Activated T-cell treated with anti-CD3 and anti-CD28 coated beads, Interleukin-2, amount 50 U/mL, for 24 hours (primary cell): ENCODE data around the gene FUCA2.

Source experiments
- DNase-seq: peaks from one replicate; pipeline ENCODE4 v3.0.0-alpha.2; 2020
- H3K27ac Mint-ChIP-seq: 2 replicates; pipeline ENCODE4 v1.8.0; 2020; ENCODE audit warnings: mild to moderate bottlenecking, mixed read lengths
- H3K27me3 Mint-ChIP-seq: 2 replicates; pipeline ENCODE4 v1.8.0; 2020; ENCODE audit warnings: mixed read lengths
- H3K36me3 Mint-ChIP-seq: 2 replicates; pipeline ENCODE4 v1.8.0; 2020; ENCODE audit warnings: low read depth, mixed read lengths
- H3K4me1 Mint-ChIP-seq: 2 replicates; pipeline ENCODE4 v1.8.0; 2020; ENCODE audit warnings: low read depth, mixed read lengths
- H3K4me3 Mint-ChIP-seq: 2 replicates; pipeline ENCODE4 v1.8.0; 2020; ENCODE audit warnings: mild to moderate bottlenecking, moderate library complexity, mixed read lengths
- H3K9me3 Mint-ChIP-seq: 2 replicates; pipeline ENCODE4 v1.8.0; 2020; ENCODE audit warnings: mixed read lengths

Gene FUCA2

DNA sequence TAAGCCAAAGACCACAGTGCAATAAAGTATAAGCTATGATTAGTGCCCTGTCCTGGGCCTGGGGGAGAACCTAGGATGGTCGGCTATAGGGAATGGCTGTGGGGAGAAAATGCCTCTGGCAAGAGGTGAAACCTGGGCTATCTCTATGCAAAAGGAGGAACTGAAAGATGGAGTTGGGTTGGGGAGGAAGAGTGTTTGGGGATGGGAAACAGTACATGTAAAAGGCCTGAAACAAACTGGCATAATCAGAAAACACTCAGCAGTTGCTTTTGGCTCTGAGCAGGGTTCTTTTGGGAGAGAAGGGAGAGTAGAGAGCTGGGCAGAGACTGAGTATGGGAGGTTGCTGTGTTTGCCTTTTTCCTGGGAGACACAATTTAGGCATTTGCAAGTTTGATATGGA lies 31.9 kb upstream of the FUCA2 start:
- Mint-ChIP-seq H3K9me3 (no peaks in the 10 kb centered on the region), H3K27me3 (no peaks in the 10 kb centered on the region), H3K27ac (peak overlapping the region; percentile 48), H3K4me3 (no peak overlapping the region), H3K4me1 (peaks cover 85% of the 10 kb centered on the region), H3K36me3 (peaks cover 3% of the 10 kb centered on the region)
- no peak for DNase-seq

- peak overlapping the region; percentile 36 for H3K27ac Mint-ChIP-seq
- H3K9me3 Mint-ChIP-seq: no peaks in the 10 kb centered on the region
- peaks cover 3% of the 10 kb centered on the region for H3K36me3 Mint-ChIP-seq
- no peak overlapping the region for H3K4me3 Mint-ChIP-seq
- peaks cover 85% of the 10 kb centered on the region for H3K4me1 Mint-ChIP-seq
- no peak for DNase-seq
- H3K27me3 Mint-ChIP-seq: no peaks in the 10 kb centered on the region
Observed at GRCh38 chr6:143542888-143543287, 31.4 kb upstream of the FUCA2 start.

DNA sequence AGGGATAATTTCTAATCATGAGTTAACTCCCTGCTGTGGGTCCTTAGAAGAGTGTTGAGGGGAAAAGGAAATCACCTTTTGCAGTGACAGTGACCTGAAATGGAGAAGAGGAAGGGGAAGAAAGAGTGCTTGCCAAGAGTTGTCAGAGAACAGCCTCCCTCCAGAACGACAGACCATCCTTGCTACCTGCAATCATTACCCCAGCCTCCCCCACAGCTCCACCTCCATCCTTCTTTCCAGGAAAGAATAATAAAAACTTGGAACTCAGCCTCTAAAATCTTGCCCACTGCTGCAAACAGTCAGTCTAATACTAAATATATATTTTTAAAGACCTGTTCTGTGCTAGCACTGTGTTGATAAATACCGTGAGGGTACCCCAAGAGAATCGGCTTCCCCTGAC lies 28.7 kb upstream of the FUCA2 start:
- H3K4me1 Mint-ChIP-seq: peaks cover 71% of the 10 kb centered on the region
- peak overlapping the region; percentile 48 for H3K4me3 Mint-ChIP-seq
- H3K36me3 Mint-ChIP-seq: no peaks in the 10 kb centered on the region
- no peaks in the 10 kb centered on the region for H3K9me3 Mint-ChIP-seq
- no peak for DNase-seq
- peak overlapping the region; percentile 87 for H3K27ac Mint-ChIP-seq
- no peaks in the 10 kb centered on the region for H3K27me3 Mint-ChIP-seq

DNA sequence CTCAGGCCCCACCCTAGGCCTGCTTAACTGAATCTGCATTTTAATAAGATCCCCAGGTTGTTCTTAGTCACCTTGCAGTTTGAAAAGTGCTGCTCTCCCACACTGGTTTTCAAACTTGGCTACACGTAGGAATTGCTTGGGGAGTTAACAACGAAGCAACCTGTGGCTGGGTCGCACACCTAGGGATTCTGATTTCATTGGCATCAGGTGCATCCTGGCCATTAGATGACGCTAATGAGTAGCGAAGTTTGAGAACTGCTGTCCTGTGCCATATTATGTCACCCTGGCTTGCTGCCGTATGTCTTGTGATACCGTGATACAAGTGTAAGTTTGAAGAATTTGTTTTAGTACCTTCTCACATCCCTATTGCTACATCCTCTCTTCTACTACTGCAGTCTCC lies 28.2 kb upstream of the FUCA2 start:
- Mint-ChIP-seq H3K9me3 (no peaks in the 10 kb centered on the region), H3K4me1 (peaks cover 67% of the 10 kb centered on the region), H3K36me3 (no peaks in the 10 kb centered on the region), H3K4me3 (peak overlapping the region; percentile 48), H3K27me3 (no peaks in the 10 kb centered on the region), H3K27ac (peak overlapping the region; percentile 87)
- DNase-seq: no peak

DNA sequence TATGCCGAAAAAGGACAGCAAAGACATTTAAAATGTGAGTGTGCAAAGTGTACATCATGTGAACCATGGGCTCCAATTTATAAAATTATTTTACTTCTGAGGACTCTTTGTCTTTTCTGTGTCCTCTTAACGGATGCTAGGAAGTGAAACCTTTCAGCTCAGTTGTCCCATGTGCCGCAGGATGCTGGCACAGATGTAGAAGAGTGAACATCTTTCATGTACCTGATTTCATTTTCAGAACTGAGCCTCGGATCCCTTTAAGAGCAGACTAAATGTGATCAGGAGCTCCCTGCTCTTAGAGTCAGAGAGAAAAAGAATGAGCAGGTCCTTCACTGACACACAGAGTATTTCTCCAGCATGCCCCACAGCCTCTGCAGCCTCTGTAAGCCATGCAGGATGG lies 27.6 kb upstream of the FUCA2 start:
- Mint-ChIP-seq H3K36me3 (no peaks in the 10 kb centered on the region), H3K27me3 (no peaks in the 10 kb centered on the region), H3K9me3 (no peaks in the 10 kb centered on the region), H3K4me3 (peak overlapping the region; percentile 82), H3K4me1 (peaks cover 61% of the 10 kb centered on the region), H3K27ac (peak overlapping the region; percentile 87)
- DNase-seq: no peak

DNA sequence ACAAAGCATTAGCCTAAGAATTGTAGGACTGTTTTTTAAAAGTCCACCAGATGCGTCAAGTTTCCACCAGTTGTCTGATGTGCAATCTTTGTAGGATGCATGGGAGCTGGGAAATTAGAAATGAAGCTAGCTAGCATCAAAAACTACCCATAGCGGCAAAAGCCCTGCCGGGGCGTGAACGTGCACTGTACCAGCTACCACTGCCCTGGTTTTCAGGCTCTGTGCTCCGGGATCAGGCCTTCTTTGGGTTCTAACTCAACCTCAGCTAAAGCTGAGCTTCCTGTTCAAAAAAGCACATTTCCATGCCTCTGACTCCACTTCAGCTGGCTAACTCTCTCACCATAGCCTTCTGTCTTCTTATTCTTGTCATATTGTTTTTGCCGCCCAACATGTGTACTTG lies 26.9 kb upstream of the FUCA2 start:
- no peaks in the 10 kb centered on the region for H3K9me3 Mint-ChIP-seq
- no peak for DNase-seq
- H3K27ac Mint-ChIP-seq: peak overlapping the region; percentile 87
- H3K4me1 Mint-ChIP-seq: peaks cover 56% of the 10 kb centered on the region
- no peaks in the 10 kb centered on the region for H3K36me3 Mint-ChIP-seq
- no peaks in the 10 kb centered on the region for H3K27me3 Mint-ChIP-seq
- peak overlapping the region; percentile 82 for H3K4me3 Mint-ChIP-seq

GRCh38 chr6:143536866-143537691 lies 25.6 kb upstream of the FUCA2 start:
- Mint-ChIP-seq H3K4me3 (peak overlapping the region; percentile 82), H3K27ac (peak overlapping the region; percentile 87), H3K4me1 (peaks cover 44% of the 10 kb centered on the region)

DNA sequence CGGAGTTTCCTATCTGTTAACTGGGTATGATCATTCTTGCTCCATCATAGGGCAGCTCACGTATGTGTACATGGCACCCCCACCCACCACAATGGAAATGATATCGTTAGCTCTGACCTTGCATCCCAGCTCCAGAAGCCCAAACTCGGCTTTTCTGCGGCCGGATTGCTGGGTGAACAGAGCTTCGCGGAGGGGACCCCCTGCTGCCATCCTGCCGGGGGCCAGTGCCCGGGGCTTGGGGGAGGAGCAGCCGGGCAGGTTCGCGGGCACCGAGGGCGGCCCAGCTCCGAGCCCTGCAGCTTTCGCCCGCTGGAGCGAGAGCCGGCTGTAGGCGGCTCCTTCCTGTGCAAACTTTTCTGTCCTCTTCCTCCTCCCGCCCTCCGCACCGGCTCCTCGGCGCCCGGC lies 24.9 kb upstream of the FUCA2 start:
- Mint-ChIP-seq H3K4me1 (peaks cover 39% of the 10 kb centered on the region), H3K9me3 (no peaks in the 10 kb centered on the region), H3K27me3 (no peaks in the 10 kb centered on the region), H3K27ac (peak overlapping the region; percentile 60), H3K36me3 (no peaks in the 10 kb centered on the region), H3K4me3 (peak overlapping the region; percentile 70)
- DNase-seq: peak; percentile 77

More at GRCh38 chr6:143536866-143537691, 25.6 kb upstream of the FUCA2 start:
- peak; percentile 78 for DNase-seq
- Mint-ChIP-seq H3K9me3 (no peaks in the 10 kb centered on the region), H3K36me3 (no peaks in the 10 kb centered on the region), H3K27me3 (no peaks in the 10 kb centered on the region)

DNA sequence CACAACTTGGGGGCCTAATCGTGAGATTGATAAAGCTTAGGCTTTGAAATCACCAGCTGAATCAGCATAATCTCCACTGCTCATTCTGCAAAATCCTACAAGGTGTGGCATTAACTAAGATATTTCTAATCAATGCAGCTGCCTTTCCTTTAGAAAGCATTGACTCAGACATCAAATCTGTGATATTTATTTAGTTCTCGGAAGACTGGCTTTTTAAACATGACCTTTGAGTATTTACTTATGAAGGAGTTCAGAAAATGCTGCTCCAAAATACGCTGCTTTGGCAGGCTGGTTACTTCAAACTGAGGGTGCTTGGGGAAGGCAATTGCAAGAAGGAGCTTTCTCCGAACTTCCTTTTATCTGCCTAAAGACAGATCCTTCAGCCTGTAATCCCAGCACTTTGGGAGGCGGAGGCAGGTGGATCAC lies 23.7 kb upstream of the FUCA2 start:
- Mint-ChIP-seq H3K27ac (no peak overlapping the region), H3K4me3 (no peak overlapping the region), H3K9me3 (no peaks in the 10 kb centered on the region), H3K27me3 (no peaks in the 10 kb centered on the region), H3K36me3 (no peaks in the 10 kb centered on the region), H3K4me1 (peaks cover 32% of the 10 kb centered on the region)
- DNase-seq: no peak

DNA sequence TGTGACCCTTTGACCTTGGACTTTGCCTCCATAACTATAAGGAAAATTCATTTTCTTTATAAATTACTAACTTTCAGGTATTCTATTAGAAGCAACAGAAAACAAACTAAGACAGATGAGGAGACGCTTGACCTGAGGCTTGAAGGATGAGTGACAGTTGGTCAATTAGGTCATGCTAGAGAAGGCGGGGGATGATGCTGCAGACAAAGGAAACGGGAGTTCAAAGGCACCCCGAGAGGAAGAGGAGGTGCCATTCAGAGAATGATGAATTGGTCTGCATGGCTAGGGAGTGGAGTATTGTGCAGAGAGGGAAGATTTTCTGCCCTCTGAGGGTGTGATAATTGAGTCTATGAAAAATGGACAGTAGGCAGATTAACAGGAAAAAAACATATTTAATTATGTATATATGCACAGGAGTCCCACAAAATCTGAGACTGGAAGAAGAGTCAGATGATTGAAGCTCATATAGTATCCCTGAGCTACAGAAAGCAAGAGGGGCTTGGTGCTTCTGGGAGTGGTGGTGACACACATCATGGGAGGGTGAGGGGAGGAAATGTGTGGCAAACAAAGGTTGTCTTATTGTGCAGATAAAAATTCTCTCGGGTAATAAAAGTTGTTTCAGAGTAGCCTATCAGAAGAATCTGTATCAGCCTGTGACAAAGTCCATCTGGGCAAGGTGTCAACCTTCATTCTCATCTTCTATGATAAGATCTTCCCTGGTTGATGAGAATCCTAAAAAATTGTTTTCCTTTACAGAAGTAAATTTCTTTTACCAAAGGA lies 20.4 kb upstream of the FUCA2 start:
- DNase-seq: no peak
- Mint-ChIP-seq H3K4me3 (no peak overlapping the region), H3K27ac (no peak overlapping the region), H3K27me3 (no peaks in the 10 kb centered on the region), H3K36me3 (no peaks in the 10 kb centered on the region), H3K4me1 (peaks cover 19% of the 10 kb centered on the region), H3K9me3 (no peaks in the 10 kb centered on the region)

DNA sequence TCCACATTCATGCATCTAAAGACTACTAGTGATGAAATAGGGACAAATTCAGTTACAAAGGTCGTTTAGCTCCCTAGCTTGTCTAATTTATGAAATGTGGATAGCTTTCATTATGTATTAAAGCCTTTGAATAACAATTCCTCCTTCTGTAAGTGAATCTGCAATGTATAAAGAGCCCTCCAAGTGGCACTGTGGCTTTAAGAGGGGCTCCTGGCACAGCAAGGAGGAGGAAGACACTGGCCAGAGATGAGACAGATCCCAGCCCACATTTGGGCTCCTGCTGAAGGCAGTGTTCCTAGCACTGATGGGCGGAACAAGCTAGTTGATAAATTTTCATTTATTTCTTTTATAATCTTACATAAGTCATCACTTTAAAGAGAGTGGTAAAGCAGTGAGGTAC lies 17.6 kb upstream of the FUCA2 start:
- Mint-ChIP-seq H3K36me3 (no peaks in the 10 kb centered on the region), H3K27me3 (no peaks in the 10 kb centered on the region), H3K27ac (no peak overlapping the region), H3K4me1 (peaks cover 13% of the 10 kb centered on the region), H3K9me3 (no peaks in the 10 kb centered on the region), H3K4me3 (no peak overlapping the region)
- no peak for DNase-seq

- no peaks in the 10 kb centered on the region for H3K27me3 Mint-ChIP-seq
- H3K4me3 Mint-ChIP-seq: no peak overlapping the region
- H3K9me3 Mint-ChIP-seq: no peaks in the 10 kb centered on the region
- peak overlapping the region; percentile 57 for H3K27ac Mint-ChIP-seq
- H3K4me1 Mint-ChIP-seq: peaks cover 13% of the 10 kb centered on the region
- no peak for DNase-seq
- H3K36me3 Mint-ChIP-seq: no peaks in the 10 kb centered on the region
Observed at GRCh38 chr6:143528164-143528811, 16.8 kb upstream of the FUCA2 start.

DNA sequence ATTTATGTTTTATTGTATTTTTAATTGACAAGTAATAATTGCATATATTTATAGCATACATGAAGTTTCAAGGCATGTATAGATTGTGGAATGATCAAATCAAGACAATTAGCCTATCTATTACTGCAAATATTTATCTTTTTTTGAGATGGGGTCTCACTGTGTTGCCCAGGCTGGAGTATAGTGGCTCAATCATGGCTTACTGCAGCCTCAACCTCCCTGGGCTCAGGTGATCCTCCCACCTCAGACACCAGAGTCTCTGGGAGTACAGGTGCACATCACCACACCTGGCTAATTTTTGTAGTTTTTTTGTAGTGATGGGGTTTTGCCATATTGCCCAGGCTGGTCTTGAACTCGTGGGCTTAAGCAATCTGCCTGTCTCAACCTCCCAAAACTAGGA lies 16.2 kb upstream of the FUCA2 start:
- Mint-ChIP-seq H3K27me3 (no peaks in the 10 kb centered on the region), H3K9me3 (no peaks in the 10 kb centered on the region)

GRCh38 chr6:143525356-143525755 lies 13.8 kb upstream of the FUCA2 start:
- H3K4me1 Mint-ChIP-seq: peaks cover 13% of the 10 kb centered on the region
- no peaks in the 10 kb centered on the region for H3K36me3 Mint-ChIP-seq

More for the DNA sequence above, 16.2 kb upstream of the FUCA2 start:
- Mint-ChIP-seq H3K27ac (no peak overlapping the region), H3K4me1 (peaks cover 13% of the 10 kb centered on the region), H3K36me3 (no peaks in the 10 kb centered on the region), H3K4me3 (no peak overlapping the region)
- DNase-seq: no peak

More at GRCh38 chr6:143525356-143525755, 13.8 kb upstream of the FUCA2 start:
- H3K27me3 Mint-ChIP-seq: no peaks in the 10 kb centered on the region
- H3K9me3 Mint-ChIP-seq: no peaks in the 10 kb centered on the region
- no peak overlapping the region for H3K27ac Mint-ChIP-seq
- H3K4me3 Mint-ChIP-seq: no peak overlapping the region
- no peak for DNase-seq
